ENCODE data around the gene ARPC5.
"Not testable (repeated sequence)": the region's sequence is repeated elsewhere in the genome, so short reads cannot be mapped to it uniquely, and the experiment has no call there.

ARPC5 gene

DNA sequence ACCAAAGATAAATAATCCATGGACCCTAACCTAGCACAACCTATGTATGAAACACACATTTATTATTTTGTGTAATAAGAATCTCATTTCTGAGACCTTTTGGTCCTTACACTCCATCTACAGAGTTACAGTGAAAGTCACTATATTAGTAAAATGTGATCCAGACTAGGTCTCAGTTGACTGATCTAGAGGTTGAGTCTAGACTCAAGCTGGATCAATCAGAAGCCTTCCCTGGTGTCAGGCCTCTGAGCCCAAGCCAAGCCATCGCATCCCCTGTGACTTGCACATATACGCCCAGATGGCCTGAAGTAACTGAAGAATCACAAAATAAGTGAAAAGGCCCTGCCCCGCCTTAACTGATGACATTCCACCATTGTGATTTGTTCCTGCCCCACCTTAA lies 22.6 kb downstream of the ARPC5 start:
- DNase-seq (ENCODE audit: low read depth in 2 of 3, low spot score in 1 of 3) = not testable (repeated sequence)

- no peak for DNase-seq (ENCODE audit: low read depth in 2 of 3, low spot score in 1 of 3)
These were observed 23.2 kb downstream of the ARPC5 start for GRCh38 chr1:183612407-183612806.

DNA sequence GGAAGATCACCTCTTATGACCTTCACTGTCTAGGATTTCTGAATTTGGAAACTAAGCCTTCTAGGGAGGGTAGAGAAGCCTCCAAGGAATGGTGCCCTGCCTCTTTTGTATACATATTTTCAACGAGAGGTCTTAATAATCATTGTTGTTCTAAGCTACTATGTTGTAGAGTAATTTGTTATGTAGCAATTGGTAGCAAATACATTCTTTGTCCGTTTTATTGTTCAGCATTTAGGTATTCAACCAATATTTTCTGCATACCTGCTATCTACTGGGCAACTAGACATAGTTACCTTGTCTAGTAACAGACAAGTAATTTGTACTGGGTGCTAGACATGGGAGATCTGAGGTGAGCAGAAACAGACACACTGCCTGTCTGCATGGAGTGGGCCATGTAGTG lies 24.6 kb downstream of the ARPC5 start:
- DNase-seq (ENCODE audit: low read depth in 2 of 3, low spot score in 1 of 3) = no peak

GRCh38 chr1:183609759-183610452 lies 25.7 kb downstream of the ARPC5 start:
- no peak for DNase-seq (ENCODE audit: low read depth in 2 of 3, low spot score in 1 of 3)

GRCh38 chr1:183609313-183609712 lies 26.3 kb downstream of the ARPC5 start:
- no peak for DNase-seq (ENCODE audit: low read depth in 2 of 3, low spot score in 1 of 3)

- no peak for DNase-seq (ENCODE audit: low read depth in 2 of 3, low spot score in 1 of 3)
These were observed 28.1 kb downstream of the ARPC5 start for GRCh38 chr1:183607322-183607980.

DNA sequence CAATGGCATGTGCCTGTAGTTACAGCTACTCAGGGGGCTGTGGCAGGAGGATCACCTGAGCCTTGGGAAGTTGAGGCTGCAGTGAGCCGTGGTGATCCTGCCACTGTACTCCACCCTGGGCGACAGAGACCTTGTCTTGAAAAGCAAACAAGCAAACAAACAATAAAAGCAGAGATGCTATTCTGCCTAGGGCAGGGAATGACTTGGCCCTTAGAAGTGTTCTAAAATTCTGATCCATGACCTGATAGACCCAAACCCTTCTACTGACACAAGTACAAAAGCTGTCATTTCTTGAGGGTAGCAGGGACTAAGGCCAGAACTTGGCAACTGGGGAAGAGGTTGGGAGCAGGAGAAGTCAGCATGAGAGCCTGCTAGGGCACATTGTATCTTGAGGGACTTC lies 29.7 kb downstream of the ARPC5 start:
- no peak for DNase-seq (ENCODE audit: low read depth in 2 of 3, low spot score in 1 of 3)

GRCh38 chr1:183604815-183605214 lies 30.8 kb downstream of the ARPC5 start:
- DNase-seq (ENCODE audit: low read depth in 2 of 3, low spot score in 1 of 3) = no peak

- no peak for DNase-seq (ENCODE audit: low read depth in 2 of 3, low spot score in 1 of 3)
These were observed 31.4 kb downstream of the ARPC5 start for GRCh38 chr1:183604038-183604808.

GRCh38 chr1:183602510-183602909 lies 33.1 kb downstream of the ARPC5 start:
- DNase-seq (ENCODE audit: low read depth in 2 of 3, low spot score in 1 of 3) = no peak

- no peak for DNase-seq (ENCODE audit: low read depth in 2 of 3, low spot score in 1 of 3)
These were observed 34.9 kb downstream of the ARPC5 start for GRCh38 chr1:183600634-183601033.

GRCh38 chr1:183600136-183600535 lies 35.4 kb downstream of the ARPC5 start:
- DNase-seq (ENCODE audit: low read depth in 2 of 3, low spot score in 1 of 3) = no peak

- DNase-seq (ENCODE audit: low read depth in 2 of 3, low spot score in 1 of 3) = no peak
These were observed 37.2 kb downstream of the ARPC5 start for GRCh38 chr1:183598386-183598785.

DNA sequence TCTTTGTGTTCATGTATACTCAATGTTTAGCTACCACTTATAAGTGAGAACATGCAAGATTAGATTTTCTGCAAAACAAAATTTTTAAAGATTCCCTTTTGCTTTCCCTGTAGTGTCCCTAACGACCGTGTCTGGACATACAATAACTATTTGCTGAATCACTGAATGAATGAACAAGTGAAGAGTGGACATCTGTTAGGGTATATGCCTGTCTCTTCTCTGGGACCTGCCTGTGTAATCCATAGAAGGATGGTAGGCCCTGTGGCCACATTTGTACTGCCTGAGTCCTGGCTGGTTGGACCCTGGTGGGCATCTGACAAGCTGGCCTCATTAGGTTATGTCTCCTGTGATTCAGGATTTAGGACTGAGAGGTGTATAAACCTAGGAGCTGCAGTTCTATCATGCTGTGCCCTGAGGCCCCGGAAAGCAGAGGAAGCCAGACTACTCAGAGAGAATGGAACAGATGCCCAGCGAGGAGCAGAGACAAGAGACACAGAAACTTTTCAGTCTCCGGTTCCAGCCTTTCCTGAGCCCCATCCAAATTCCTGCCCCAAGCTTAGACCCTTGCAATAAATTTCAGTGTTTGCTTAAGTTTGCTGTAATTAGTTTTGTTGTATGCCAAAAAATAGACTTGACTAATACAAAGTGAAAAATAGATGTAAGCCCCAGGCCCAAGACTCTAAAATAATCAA lies 37.8 kb downstream of the ARPC5 start:
- DNase-seq (ENCODE audit: low read depth in 2 of 3, low spot score in 1 of 3) = no peak

DNA sequence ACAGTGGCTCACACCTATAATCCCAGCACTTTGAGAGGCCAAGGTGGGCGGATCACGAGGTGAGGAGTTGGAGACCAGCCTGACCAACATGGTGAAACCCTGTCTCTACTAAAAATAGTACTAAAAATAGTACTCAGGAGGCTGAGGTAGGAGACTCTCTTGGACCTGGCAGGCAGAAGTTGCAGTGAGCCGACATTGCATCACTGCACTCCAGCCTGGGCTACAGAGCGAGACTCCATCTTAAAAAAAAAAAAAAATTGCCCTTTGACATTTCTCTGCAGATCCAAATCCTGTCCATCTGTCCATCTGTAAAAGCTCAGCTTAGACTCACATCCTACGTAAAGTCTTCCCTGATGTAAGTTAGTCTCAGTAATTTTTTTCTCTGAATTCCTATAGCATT lies 39.1 kb downstream of the ARPC5 start:
- DNase-seq (ENCODE audit: low read depth in 2 of 3, low spot score in 1 of 3) = no peak

DNA sequence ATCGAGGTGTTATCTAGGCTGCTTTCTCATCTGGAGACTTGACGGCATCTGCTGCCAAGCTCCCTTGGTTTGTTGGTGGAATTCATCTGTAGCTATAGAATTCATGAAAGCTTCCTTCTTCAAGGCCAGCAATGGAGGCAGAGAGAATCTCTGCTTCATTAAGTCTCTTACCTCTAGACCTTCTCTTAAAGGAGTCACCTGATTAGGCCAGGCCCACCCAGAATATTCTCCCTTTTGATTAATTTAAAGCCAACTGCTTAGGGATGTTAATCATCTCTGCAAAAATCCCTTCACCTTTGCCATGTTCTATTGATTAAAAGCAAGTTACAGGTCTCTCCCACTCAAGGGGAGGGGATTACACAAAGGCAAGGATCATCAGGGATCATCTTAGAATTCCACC lies 40.0 kb downstream of the ARPC5 start:
- DNase-seq (ENCODE audit: low read depth in 2 of 3, low spot score in 1 of 3) = no peak

GRCh38 chr1:183593356-183593755 lies 42.2 kb downstream of the ARPC5 start:
- no peak for DNase-seq (ENCODE audit: low read depth in 2 of 3, low spot score in 1 of 3)

- DNase-seq (ENCODE audit: low read depth in 2 of 3, low spot score in 1 of 3) = no peak
These were observed 42.9 kb downstream of the ARPC5 start for GRCh38 chr1:183592733-183593132.

DNA sequence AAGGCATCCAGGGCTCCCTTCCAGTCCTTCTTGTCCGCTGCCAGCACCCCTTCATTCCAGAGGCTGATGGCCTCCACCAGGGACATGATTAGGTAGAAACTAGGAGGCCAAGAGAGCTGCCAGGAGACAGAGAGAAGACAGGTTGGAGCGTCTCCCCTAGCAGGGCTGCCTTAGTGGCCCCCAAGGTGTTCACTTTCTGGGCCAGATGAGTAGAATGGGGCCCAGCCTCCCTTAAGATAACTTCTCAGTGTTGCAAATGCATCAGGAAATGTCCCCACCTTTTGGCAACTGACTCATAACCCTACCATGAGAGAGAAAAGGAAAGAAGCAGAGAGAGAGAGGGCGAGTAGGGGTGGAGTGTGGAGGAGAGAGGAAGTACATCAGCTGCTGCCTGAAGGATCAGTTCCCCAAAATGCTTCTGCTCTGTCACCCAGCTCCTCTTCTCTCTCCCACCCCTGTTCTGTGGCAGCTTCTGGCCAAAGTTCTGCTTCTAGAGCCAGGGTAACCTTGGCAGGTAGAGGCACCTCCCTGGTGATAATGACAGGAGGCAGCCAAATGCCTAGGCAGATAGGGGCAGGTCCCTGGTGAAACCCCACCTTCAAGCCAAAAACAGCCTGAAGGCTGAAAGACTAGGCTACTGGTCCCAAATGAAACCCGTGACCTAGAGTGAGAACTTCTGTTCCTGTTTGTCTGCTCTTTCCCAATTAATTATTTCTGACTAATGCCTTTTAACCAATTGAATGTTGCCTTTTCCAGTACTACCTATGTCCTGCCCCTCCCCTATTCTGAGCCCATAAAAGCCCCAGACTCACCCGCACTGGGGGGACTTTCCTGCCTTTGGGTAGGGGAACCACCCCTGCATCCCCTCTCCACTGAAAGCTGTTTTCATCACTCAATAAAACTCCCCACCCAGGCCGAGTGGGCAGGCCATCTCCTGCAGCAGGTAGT lies 45.1 kb downstream of the ARPC5 start, which contains the start of gene NCF2:
Gene NCF2 (minus strand): TSS at position 216 of the 948 bp plus-strand sequence. CDS start 130 bp downstream, at position 86.
- peak in 2 of 3 donors; percentile 23 to 31 for DNase-seq (ENCODE audit: low read depth in 2 of 3, low spot score in 1 of 3)

DNA sequence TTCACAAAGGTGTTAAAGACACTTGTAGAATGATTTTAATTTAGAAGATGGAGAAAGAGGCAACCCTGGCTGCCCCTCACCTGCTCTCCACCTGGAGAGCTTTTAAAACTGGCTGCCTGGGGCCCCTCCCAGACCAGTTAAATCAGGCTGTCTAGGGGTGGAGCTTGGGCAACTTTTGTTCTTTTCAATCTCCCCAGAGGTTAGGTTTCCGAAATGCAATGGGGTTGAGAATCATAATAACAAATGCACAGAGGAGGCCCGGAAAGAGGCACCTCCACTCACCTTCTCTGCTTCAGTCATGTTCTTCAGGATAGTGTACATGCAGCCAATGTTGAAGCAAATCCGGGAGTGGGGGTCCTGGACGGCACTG lies 45.7 kb downstream of the ARPC5 start:
- no peak for DNase-seq (ENCODE audit: low read depth in 2 of 3, low spot score in 1 of 3)
